ENCODE measurements around the gene SMIM35.
"Not testable (repeated sequence)": the region's sequence is repeated elsewhere in the genome, so short reads cannot be mapped to it uniquely, and the experiment has no call there.

The SMIM35 gene

GRCh38 chr11:118080296-118080695, 6.5 kb downstream of the SMIM35 start:
- DNase-seq (ENCODE audit: low read depth), result no peak

- no peak for DNase-seq (ENCODE audit: low read depth)
Observed at GRCh38 chr11:118079491-118079890, 7.3 kb downstream of the SMIM35 start.

GRCh38 chr11:118078911-118079411, 7.8 kb downstream of the SMIM35 start:
- no peak for DNase-seq (ENCODE audit: low read depth)

GRCh38 chr11:118076754-118077281, 9.9 kb downstream of the SMIM35 start, which contains the start of gene TMPRSS4:
Gene TMPRSS4 (plus strand): TSS chr11:118077078. CDS start chr11:118077303, 225 bp downstream.
- no peak for DNase-seq (ENCODE audit: low read depth)

- DNase-seq (ENCODE audit: low read depth), result no peak
Observed at GRCh38 chr11:118074785-118075184, 12.0 kb downstream of the SMIM35 start.

- no peak for DNase-seq (ENCODE audit: low read depth)
Observed at GRCh38 chr11:118074091-118074685, 12.6 kb downstream of the SMIM35 start.

- no peak for DNase-seq (ENCODE audit: low read depth)
Observed at GRCh38 chr11:118073554-118073953, 13.2 kb downstream of the SMIM35 start.

- DNase-seq (ENCODE audit: low read depth), result no peak
Observed at GRCh38 chr11:118071416-118072030, 15.2 kb downstream of the SMIM35 start.

GRCh38 chr11:118068945-118069612, 17.7 kb downstream of the SMIM35 start:
- no peak for DNase-seq (ENCODE audit: low read depth)

GRCh38 chr11:118068206-118068944, 18.4 kb downstream of the SMIM35 start:
- DNase-seq (ENCODE audit: low read depth), result no peak

- DNase-seq (ENCODE audit: low read depth), result no peak
Observed at GRCh38 chr11:118067006-118067405, 19.8 kb downstream of the SMIM35 start.

- DNase-seq (ENCODE audit: low read depth), result no peak
Observed at GRCh38 chr11:118065384-118065783, 21.4 kb downstream of the SMIM35 start.

- no peak for DNase-seq (ENCODE audit: low read depth)
Observed at GRCh38 chr11:118064956-118065355, 21.8 kb downstream of the SMIM35 start.

- not testable (repeated sequence) for DNase-seq (ENCODE audit: low read depth)
Observed at GRCh38 chr11:118062631-118063030, 24.1 kb downstream of the SMIM35 start.

- DNase-seq (ENCODE audit: low read depth), result not testable (repeated sequence)
Observed at GRCh38 chr11:118062181-118062580, 24.6 kb downstream of the SMIM35 start.

GRCh38 chr11:118061586-118062125, 25.1 kb downstream of the SMIM35 start:
- DNase-seq (ENCODE audit: low read depth), result no peak

- DNase-seq (ENCODE audit: low read depth), result no peak
Observed at GRCh38 chr11:118060869-118061268, 25.9 kb downstream of the SMIM35 start.

- DNase-seq (ENCODE audit: low read depth), result no peak
Observed at GRCh38 chr11:118060081-118060661, 26.6 kb downstream of the SMIM35 start.

GRCh38 chr11:118059246-118059940, 27.4 kb downstream of the SMIM35 start:
- no peak for DNase-seq (ENCODE audit: low read depth)

- no peak for DNase-seq (ENCODE audit: low read depth)
Observed at GRCh38 chr11:118058311-118059245, 28.2 kb downstream of the SMIM35 start.
